ENCODE results near the gene MAMSTR.
A peak's percentile ranks its signal among the peaks of the same experiment; 100 is the strongest.
"Not testable (repeated sequence)": the region's sequence is repeated elsewhere in the genome, so short reads cannot be mapped to it uniquely, and the experiment has no call there.

The MAMSTR gene

DNA sequence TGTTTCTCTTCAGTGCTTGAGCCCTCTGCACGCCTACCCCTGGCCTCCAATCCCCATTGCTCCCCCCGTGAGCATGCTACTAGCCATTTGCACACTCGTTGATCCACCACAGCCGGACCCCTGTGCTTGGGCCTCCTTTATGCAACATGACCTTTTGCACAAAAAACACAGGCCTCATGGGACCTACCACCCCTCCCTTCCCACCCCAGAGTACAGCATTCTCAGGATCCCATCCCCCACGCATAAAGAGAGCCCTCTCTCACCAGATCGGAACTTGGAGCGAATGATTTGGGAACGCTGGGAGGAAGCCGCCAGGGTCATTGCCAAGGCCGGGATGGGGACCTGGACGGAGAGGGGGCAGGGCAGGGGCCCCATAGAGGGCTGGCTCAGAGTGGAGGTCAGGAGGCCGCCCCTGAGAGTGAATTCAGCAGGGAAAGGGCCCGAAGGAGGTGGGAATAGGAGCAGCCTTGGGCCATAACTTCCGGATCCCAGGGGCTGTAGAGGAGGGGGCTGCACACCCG, 754 bp downstream of the MAMSTR start:
- no peak for DNase-seq (ENCODE audit: low read depth in 2 of 2)

DNA sequence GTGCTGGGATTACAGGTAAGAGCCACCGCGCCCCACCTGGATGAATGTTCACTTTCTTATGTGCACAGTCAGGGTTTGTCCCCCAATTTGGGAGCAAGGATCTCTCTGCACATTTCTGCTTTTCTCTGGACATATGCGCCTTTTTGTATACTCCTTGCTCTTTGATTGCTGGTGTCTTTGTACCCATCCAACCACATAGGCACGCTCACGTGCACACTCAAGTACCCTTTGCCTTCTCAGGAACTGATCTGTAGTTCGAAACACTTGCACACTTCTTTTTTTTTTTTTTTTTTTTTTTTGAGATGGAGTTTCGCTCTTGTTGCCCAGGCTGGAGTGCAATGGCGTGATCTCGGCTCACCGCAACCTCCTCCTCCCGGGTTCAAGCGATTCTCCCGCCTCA, 1.4 kb downstream of the MAMSTR start:
- DNase-seq (ENCODE audit: low read depth in 2 of 2), result not testable (repeated sequence)

DNA sequence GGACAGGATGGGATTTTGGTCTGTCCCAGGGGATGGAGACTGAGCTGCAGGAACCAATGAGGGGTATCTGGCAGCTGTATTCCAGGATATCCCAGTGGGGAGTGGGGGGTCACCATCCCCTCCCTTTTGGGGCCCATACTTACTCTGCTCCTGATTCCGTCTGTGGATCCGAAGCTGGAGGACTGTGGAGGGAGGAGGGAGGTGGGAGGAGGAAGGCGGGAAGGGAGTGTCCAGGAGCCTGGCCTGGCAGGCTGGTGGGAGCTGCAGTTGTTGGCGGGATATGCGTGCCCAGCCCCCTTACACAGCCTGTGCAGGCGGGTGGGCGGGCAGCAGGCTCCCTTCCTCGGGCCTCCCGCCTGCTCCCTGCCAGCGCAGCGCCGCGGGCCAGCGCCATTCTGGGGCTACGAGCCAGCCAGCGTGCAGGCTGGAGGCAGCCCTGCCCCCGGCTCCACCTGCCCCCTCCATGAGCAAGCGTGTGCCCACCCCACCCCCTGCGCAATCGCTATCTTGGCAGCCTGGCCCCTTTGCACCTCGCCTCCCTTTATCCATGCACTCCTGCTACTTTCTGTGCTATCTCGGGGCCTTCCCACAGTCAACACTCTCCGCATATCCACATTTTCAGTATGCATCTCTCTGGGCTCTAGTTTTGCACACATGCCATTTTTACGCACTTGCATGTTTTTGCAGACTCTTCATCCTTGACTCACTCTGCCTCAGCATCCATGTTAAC, 2.8 kb downstream of the MAMSTR start:
- DNase-seq (ENCODE audit: low read depth in 2 of 2), result no peak

DNA sequence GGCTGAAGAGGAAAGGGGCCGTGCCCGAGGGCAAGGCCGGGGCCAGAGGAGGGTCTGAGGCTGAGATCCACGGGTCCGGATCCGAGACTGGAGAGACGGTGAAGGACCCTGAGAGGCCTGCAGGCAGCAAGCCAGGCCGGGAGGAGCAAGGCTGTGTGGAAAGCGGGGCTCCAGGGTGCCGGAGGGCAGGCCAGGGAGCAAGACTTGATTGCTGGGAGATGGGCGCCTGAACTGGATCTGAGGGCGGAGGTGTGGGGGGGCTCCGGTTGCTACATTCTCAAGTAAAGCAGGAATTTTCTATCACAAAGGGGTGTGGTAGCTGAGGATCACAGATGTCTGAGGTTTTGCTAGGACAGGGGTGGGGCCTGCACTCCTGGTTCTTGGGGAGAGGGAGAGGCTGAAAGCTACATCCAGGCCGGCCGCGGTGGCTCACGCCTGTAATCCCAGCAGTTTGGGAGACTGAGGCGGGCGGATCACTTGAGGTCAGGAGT, 3.8 kb downstream of the MAMSTR start:
- no peak for DNase-seq (ENCODE audit: low read depth in 2 of 2)

DNA sequence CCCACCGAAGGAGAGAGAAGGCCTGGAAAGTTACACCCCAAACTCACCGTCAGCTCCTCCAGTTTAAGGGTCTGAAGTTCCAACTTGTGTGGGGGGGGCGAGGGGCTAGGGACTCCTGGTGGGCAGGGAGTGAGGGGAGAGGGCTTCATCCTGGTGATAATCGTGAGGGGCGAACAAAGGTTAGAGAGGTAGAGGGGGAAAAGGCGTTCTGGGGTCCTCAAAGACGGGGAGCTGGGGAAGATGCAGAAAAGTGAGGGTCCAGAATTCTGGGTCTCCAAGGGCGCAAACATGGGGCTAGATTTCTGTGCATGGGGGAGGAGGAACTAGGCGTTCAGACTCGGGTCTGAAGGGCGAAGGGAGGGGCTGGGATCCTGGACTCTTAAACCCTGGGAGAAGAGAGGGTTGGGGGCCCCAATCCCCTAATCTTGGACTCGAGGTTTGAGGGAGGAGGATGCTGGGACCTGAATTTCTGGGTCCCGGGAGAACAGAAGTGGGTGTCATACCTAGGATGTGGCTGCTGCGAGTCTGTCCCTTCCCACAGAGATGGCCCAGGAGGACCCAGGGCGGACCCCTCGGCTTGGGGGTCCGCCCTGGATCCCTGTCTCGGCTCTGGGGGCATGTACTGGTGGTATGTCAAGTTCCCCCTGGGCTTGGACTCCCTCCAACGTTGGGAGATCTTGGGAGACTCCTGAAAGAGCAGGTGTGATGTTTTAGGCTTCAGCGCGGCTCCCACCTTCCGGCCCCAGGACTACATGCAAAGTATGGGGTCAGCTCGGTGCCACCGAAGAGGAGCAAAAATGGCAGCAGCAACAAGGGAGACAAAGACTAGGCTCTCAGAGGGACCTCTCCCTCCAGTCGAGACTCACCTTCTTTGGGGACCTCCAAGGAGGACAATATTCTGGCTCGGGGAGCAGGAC, 4.5 kb downstream of the MAMSTR start:
- DNase-seq (ENCODE audit: low read depth in 2 of 2), result no peak

DNA sequence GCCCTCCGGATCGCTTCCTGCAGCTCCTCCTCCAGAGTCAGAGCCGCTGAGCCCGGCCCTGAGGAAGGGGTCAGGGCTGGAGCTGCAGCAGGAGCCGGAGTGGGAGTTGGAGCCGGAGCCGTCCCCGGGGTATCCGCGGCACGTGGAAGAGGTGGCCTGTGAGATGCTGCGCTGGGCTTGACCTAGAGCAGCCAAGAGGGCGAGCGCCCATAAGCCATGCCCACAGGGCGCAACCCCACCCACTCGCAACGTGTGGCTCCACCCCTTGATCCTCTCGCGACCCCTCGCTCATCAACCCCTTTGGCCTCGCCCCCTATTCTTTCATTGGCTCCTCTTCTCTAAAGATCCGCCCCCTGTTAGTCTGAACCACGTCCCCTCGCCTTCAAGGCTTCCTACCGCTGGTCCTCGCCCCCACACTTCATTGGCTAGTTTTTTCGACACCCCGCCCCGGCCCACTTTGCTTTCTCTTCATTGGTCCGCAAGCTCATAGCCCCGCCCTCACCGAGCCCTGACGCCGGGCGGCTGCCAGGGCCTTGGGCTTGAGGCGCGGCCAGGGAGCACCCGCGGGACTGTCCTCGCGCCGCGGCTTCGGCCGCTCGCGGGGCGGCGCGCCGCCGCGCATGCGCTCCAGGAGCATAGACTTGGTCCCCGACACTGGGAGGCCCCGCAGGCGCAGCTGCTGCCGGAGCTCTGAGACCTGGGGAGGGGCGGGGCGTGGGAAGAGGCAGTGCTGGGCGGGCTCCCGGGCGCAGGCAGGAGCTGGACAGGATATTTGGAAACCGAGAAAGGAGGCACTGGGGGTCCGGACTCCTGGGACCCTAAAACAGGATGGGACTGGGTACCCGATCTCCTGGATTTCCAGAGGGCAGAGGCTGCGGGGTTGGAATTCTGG, 5.4 kb downstream of the MAMSTR start:
- DNase-seq (ENCODE audit: low read depth in 2 of 2), result peak; percentile 98

DNA sequence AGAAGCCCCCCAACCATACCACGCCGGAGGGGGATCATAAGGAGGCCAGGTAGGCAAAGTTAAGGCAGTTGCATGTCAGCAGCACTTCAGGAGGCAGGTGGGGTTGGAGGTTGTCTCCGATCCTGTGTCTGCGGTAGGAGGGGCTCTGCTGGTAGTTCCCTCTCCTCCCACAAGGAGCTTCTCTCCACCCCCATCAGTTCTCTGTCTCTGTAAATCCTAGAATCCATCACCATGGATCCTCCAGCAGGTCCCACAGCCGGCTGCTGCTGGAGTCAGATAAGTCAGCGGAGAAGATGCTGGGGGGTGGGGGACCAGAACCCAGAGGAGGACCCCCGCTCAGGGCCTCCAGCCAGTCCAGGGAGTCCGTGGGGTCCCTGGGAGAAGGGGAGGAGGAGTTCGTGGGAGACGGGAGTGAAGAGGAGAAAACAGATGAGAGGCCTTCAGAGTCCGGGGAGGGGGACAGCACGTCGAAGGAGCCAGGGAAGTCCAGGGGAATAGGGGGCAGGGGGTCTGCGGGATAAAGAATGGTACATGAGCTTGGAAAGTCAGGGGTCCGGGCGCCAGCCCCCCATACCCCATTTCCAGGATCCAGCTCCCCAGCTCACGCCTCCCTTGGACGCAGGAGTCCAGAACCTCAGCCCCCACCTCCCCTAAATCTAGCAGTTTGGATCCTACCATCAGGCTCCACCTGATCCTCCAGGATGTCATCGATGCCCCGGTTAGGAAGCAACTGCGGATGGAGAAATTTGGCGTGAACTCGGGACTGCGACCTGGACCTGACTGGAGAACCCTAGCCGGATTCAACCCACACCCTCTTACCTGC, 6.3 kb downstream of the MAMSTR start:
- no peak for DNase-seq (ENCODE audit: low read depth in 2 of 2)

DNA sequence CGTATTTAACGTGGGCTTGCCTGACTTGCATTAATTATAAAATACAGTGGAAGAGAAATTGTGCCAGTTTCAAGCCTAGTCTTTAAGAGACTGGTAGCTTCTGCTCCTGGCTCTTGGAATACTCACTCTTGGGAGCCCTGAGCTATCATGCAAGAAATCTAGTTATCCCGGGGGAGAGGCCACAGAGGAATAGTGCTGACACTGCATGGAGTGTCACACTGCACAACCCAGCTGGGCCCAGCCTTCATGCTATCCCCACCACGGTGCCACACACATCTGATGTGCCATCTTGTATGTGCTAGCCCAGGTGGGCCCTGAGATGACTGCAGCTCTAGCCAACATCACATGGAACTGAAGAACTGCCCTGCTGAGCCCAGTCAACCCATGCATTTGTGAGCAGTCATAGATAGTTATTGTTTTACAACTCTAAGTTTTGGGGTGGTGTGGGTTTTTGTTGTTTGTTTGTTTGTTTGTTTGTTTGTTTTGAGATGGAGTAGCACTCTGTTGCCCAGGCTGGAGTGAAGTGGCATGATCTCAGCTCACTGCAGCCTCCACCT, 8.3 kb downstream of the MAMSTR start:
- no peak for DNase-seq (ENCODE audit: low read depth in 2 of 2)

DNA sequence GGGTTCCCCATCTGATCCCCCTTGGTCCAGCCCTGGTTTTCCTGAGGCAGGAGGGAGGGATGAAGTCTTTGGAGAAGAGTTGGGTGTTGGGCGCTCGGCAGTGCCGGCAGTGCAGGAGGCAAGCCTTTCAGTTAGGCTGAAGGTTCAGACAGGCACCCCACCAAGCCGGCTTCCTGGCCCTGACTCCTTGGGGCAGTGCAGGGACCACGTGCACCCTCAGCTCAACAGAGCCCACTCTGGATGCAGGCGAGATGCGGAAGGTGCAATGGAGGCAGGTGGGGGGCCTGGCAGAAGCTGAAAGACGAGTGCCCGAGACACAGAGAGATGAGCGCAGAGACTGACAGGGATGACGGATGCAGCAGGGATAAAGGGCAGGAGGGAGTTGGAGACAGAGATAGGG, 11.1 kb downstream of the MAMSTR start:
- no peak for DNase-seq (ENCODE audit: low read depth in 2 of 2)

DNA sequence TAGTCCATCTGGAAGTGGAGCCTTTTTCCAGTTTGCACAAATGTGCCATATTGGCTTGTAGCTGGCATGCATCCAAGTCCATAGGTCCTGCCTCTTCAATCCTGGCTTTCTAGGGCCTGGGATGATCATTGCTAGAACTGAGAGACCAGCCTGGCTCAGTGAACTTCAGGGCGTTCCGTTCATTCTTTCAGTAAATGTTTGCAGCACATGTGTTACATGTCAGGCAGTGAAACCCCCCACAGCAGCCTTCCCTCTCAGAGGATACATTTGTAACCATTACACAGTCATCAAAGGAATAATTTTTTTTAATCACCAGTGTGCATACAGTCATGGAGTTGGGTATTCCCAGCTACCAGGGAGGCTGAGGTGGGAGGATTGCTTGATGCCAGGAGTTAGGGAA, 14.1 kb downstream of the MAMSTR start:
- no peak for DNase-seq (ENCODE audit: low read depth in 2 of 2)

DNA sequence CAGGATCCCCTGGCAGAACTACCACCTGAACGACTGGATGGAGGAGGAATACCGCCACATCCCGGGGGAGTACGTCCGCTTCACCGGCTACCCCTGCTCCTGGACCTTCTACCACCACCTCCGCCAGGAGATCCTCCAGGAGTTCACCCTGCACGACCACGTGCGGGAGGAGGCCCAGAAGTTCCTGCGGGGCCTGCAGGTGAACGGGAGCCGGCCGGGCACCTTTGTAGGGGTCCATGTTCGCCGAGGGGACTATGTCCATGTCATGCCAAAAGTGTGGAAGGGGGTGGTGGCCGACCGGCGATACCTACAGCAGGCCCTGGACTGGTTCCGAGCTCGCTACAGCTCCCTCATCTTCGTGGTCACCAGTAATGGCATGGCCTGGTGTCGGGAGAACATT, 16.2 kb downstream of the MAMSTR start:
- DNase-seq (ENCODE audit: low read depth in 2 of 2), result no peak

DNA sequence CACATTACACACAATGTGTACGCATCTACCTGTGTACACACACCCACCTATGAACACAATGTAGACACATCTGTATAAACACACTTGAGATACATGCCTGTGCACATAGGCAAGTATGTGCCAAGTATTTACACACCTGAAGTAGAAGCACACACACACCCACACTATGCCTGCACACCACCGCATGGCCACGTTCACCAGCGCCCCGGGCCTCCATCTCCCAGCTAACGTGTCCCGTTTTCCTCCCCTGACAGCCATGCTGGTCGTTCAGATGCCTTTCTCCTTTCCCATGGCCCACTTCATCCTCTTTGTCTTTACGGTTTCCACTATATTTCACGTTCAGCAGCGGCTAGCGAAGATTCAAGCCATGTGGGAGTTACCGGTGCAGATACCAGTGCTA, 16.8 kb downstream of the MAMSTR start:
- no peak for DNase-seq (ENCODE audit: low read depth in 2 of 2)

DNA sequence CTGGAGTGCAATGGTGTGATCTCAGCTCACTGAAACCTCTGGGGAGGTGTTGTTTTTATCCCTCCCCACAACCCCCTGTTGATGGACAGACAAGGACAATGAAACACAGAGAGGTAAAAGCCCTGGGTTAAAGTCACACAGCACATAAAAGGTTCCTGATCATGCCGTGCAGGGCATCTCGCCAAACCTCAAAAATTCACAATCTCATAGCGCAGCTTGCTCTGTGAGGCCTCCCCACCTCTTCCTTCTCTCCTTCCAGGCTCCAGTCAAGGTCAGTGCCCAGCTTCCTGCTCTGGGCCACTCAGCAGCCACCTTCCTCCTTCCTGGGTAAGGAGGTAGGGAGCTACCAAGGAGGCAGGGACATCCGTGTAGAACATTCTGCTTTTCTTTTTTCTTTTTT, 21.5 kb downstream of the MAMSTR start:
- DNase-seq (ENCODE audit: low read depth in 2 of 2), result no peak

DNA sequence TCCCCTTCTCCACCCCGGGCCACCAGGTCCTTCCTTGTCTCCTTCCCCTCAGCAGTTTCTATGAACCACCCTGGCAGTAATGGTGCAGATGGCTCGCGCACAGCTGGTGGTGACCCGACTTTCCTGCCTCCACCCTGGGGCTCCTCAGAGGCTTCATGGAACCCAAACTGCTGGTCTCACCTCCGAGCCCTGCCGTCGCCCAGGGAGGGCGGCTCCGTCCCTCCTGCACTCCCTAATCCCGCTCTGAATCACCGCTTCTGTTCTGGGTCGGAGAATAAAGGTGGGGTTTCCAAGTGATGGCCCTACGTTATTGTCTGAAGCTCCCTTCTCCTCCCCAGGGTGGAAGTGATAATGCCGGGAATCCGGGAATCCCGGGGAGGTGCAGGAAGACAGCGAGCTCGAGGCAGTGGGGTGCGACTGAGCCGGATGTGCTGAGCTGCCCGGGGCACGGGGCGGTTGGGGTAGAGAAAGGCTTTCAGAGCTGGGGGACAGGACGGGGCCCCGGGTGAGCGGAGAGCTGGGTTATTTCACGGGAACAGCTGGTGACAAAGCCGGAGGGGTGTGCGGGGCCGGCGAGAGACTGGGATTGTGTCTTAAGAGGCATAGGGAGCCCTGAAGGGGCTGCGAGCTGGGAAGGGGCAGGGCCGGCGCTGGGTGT, 23.0 kb downstream of the MAMSTR start:
- no peak for DNase-seq (ENCODE audit: low read depth in 2 of 2)

DNA sequence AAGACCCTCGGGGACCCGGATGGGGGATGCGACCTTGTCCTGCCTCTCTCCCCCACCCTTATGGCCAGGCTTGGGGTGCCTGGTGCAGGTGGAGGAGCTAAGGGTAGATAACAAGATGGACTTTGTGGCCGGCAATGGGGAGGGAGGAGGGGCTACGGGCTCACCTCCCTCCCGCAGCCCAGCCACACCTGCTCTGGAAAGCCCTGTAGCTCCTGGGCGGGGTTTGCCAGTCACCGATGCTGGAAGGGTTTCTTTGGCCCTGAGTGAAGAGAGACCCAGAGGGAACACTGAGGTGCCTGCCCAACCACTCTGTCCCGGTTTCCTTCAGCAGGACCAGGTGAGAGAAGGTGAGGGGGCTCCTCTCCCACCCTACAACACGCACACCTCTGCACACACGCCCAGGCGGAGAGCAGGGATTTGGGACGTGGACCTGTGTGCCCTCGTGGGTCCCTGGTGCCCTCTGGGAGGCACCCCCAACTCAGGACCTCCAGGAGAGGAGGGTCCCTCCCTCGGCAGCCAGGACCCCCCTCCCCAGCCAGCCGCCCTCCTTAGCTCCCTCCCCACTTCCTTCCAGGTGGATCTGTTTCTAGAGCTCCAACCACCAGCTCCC, 23.7 kb downstream of the MAMSTR start, which contains the start of gene FUT2:
Gene FUT2, plus strand, starts transcription at position 229 of the 610 bp plus-strand sequence. CDS start 6,986 bp downstream, outside the sequence.
- DNase-seq (ENCODE audit: low read depth in 2 of 2), result no peak

DNA sequence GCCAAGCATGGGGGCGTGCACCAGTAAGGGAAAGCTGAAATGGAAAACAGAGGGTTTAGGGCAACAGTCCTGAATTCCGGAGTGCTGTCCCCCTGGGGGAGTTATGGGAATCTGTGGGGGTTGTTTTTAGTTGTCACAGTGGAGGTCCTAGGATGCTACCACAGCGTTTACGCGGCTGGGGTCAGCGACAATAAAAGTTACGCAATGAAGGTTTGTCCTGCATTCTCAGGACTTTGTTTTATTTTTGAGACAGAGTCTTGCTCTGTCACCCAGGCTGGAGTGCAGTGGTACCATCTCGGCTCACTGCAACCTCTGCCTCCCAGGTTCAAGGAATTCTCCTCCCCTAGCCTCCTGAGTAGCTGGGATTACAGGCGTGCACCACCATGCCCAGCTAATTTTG, 25.9 kb downstream of the MAMSTR start:
- not testable (repeated sequence) for DNase-seq (ENCODE audit: low read depth in 2 of 2)

DNA sequence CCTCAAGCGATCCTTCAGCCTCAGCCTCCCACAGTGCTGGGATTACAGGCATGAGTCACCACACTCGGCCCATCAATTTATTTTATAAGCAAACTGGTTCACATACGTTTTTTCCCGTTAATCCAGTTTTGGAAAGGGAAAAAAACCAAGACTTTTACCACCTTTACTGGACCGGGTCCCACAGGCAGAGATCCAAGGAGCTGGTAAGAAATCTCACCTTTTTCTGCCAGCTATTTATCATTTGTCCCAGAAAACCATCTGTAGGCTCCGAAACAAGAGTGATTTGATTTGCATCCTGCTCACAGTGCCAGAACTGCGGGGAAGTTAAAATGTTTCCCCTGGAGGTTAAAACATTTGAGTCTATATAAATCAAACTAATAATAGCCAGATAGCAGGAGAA, 30.1 kb downstream of the MAMSTR start:
- no peak for DNase-seq (ENCODE audit: low read depth in 2 of 2)

DNA sequence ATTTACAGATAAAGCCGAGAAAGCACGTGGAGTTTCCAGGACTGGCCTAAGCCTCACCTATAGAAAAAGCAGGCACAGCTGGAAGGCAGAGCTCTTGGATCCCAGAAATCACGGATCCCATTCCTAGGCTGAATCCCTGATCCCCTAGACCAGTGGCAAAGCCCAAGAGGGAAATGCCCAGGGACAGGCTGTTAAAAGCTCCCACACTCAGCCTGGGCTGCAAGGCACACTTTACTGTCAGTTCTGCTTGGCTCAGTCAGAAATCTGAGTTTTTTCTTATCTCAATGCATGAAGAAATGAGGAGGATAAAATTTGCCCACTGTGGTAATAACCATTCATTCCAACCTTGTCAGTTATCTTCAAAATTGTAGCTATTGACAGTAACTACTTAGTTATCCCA, 31.7 kb downstream of the MAMSTR start:
- no peak for DNase-seq (ENCODE audit: low read depth in 2 of 2)

DNA sequence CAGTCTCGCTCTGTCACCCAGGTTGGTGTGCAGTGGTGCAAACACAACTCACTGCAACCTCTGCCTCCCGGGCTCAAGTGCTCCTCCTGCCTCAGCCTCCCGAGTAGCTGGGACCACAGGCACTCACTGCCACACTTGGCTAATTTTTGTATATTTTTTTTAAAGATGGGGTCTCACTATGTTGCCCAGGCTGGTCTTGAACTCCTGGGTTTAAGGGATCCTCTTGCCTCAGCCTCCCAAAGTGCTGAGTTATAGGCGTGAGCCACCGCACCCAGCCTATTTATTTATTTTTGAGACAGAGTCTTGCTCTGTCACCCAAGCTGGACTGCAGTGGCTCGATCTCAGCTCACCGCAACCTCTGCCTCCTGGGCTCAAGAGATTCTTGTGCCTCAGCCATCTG, 32.9 kb downstream of the MAMSTR start:
- not testable (repeated sequence) for DNase-seq (ENCODE audit: low read depth in 2 of 2)

All from stimulated activated CD8-positive, alpha-beta memory T cell treated with anti-CD3 and anti-CD28 coated beads, Interleukin-15, amount 100 ng/mL, for 48 hours (primary cell).